Mesendoderm (in vitro differentiated cells): ENCODE data around the gene TBC1D22B. TPM values are rescaled to one million over a fixed set of nuclear protein-coding genes. Genes with fewer than 3 reads are reported as not detected.

Source experiments
- DNase-seq: peaks from one replicate; pipeline ENCODE4 v3.0.0; 2013
- H2AK5ac ChIP-seq: 2 replicates; pipeline ENCODE4 v1.6.1; 2013; ENCODE audit warnings: low read length, inconsistent platforms
- H2BK120ac ChIP-seq: 2 replicates; pipeline ENCODE4 v1.6.1; 2013; ENCODE audit warnings: low read depth, mild to moderate bottlenecking, low read length, moderate library complexity, mixed read lengths
- H2BK15ac ChIP-seq: replicated peaks from 2 replicates; pipeline ENCODE4 v1.6.1; 2013; ENCODE audit warnings: low read depth, mild to moderate bottlenecking, moderate library complexity
- H2BK5ac ChIP-seq: 2 replicates; pipeline ENCODE4 v1.6.1; 2013; ENCODE audit warnings: low read length, inconsistent platforms
- H3K18ac ChIP-seq: 2 replicates; pipeline ENCODE4 v1.6.1; 2013; ENCODE audit warnings: mild to moderate bottlenecking, low read length, mixed read lengths
- H3K23ac ChIP-seq: one replicate; pipeline ENCODE4 v1.6.1; 2013; ENCODE audit warnings: low read length
- H3K27ac ChIP-seq: 2 replicates; pipeline ENCODE4 v1.5.1; 2013; ENCODE audit warnings: low read depth, mild to moderate bottlenecking, inconsistent platforms, low read length, moderate library complexity
- H3K27me3 ChIP-seq: 2 replicates; pipeline ENCODE4 v1.6.1; 2013; ENCODE audit warnings: low read length, control low read depth, mild to moderate bottlenecking, inconsistent platforms; ENCODE audit not compliant: insufficient read depth, poor library complexity
- H3K36me3 ChIP-seq: 2 replicates; pipeline ENCODE4 v1.6.1; 2013; ENCODE audit warnings: low read length, inconsistent platforms; ENCODE audit not compliant: control insufficient read depth, insufficient read depth
- H3K4ac ChIP-seq: one replicate; pipeline ENCODE4 v1.6.1; 2013; ENCODE audit warnings: low read depth, mild to moderate bottlenecking, low read length, moderate library complexity
- H3K4me1 ChIP-seq: 2 replicates; pipeline ENCODE4 v1.6.1; 2013; ENCODE audit warnings: low read depth, low read length, inconsistent platforms; ENCODE audit not compliant: control insufficient read depth
- H3K4me2 ChIP-seq: 2 replicates; pipeline ENCODE4 v1.6.1; 2013; ENCODE audit warnings: low read length
- H3K4me3 ChIP-seq: 2 replicates; pipeline ENCODE4 v1.5.1; 2013; ENCODE audit warnings: mild to moderate bottlenecking, low read length
- H3K56ac ChIP-seq: one replicate; pipeline ENCODE4 v1.6.1; 2013; ENCODE audit warnings: low read length
- H3K79me1 ChIP-seq: 2 replicates; pipeline ENCODE4 v1.6.1; 2013; ENCODE audit warnings: low read length, inconsistent platforms
- H3K79me2 ChIP-seq: 2 replicates; pipeline ENCODE4 v1.6.1; 2013; ENCODE audit warnings: mild to moderate bottlenecking, low read length; ENCODE audit not compliant: control insufficient read depth, insufficient read depth
- H3K9ac ChIP-seq: 2 replicates; pipeline ENCODE4 v1.6.1; 2013; ENCODE audit warnings: low read length, inconsistent platforms
- H4K5ac ChIP-seq: one replicate; pipeline ENCODE4 v1.6.1; 2013; ENCODE audit warnings: low read length
- H4K8ac ChIP-seq: one replicate; pipeline ENCODE4 v1.6.1; 2013; ENCODE audit warnings: low read depth, mild to moderate bottlenecking, control low read depth, low read length, moderate library complexity
- WGBS: extraction: QIAGEN DNeasy Blood & Tissue Kit; methylation state at CpG from one replicate; pipeline ENCODE4 v1.1.7; 2013; ENCODE audit warnings: low lambda C conversion rate, missing lambda C conversion rate; ENCODE audit not compliant: insufficient coverage; ENCODE audit errors: extremely low coverage; 5-methylcytosine and 5-hydroxymethylcytosine counted together
- polyA plus RNA-seq, 2 experiments: library from polyadenylated mRNA; stranded (reverse); fragments of 200-250 nt; gene quantifications; one replicate each; pipeline ENCODE4 v1.2.3, GENCODE V29; 2013

The TBC1D22B gene, protein sequence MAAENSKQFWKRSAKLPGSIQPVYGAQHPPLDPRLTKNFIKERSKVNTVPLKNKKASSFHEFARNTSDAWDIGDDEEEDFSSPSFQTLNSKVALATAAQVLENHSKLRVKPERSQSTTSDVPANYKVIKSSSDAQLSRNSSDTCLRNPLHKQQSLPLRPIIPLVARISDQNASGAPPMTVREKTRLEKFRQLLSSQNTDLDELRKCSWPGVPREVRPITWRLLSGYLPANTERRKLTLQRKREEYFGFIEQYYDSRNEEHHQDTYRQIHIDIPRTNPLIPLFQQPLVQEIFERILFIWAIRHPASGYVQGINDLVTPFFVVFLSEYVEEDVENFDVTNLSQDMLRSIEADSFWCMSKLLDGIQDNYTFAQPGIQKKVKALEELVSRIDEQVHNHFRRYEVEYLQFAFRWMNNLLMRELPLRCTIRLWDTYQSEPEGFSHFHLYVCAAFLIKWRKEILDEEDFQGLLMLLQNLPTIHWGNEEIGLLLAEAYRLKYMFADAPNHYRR
- 10.0 TPM for polyA plus RNA-seq (2013, experiment 1 of 2)
- polyA plus RNA-seq (2013, experiment 2 of 2): 9.9 TPM

DNA sequence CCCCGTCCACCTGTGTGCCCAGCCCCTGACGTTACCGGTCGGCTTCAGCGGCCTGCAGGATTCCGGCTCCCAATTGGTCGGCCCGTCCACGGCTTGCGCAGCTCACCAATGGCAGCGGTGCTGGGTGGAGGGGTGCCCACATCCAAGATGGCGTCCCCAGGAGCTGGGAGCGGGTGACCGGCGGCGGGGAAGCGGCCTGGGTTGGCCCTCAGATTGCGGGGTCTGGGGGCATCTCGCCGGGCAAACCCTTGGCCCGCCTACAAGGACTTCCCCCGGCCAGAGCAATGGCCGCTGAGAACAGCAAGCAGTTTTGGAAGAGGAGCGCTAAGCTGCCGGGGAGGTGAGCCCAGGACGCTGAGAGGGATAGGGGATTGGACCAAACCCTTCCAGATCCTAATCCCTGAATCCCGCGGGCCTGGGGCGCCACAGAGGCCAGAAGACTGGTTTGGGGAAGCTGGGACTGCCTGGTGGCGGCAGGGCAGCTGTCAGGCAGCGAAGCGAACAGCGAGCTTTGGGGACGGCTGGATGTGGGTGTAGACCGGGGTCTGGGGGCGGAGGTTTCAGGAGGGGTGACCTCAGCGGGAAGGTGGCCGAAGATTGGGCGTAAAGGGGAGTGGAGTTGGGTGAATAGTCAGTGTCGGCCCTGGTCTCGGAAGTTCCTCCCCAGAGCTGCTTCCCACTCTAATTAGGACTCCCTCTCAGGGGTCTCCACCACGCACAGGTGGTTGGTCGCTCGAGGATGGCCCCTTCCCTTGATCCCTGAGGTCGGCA is at the start of gene TBC1D22B, which contains the start of gene TMEM217:
Gene TBC1D22B (plus strand): TSS at position 139 of the 771 bp plus-strand sequence. CDS start 146 bp downstream, at position 285.
Gene TMEM217 (minus strand): TSS at position 511 of the 771 bp plus-strand sequence. CDS start 39,114 bp downstream, outside the sequence.
- H3K23ac ChIP-seq: peak within 1 kb of the TSS; percentile 7

GRCh38 chr6:37207903-37208456 is 49.6 kb upstream of the TBC1D22B start:
- Histone ChIP-seq H4K5ac (no peak overlapping the region), H4K8ac (no peak overlapping the region), H2BK15ac (no peak overlapping the region), H3K4me1 (no peaks in the 10 kb centered on the region), H3K18ac (no peak overlapping the region), H2BK120ac (no peak overlapping the region), H3K79me2 (no peaks in the 10 kb centered on the region), H2BK5ac (no peak overlapping the region), H3K9ac (no peak overlapping the region), H3K4ac (no peak overlapping the region), H3K4me2 (no peak overlapping the region), H3K27ac (no peak overlapping the region), H3K79me1 (no peaks in the 10 kb centered on the region), H3K4me3 (no peak overlapping the region), H3K27me3 (no peaks in the 10 kb centered on the region), H3K36me3 (no peaks in the 10 kb centered on the region), H3K23ac (no peak overlapping the region), H3K56ac (no peak overlapping the region), H2AK5ac (no peak overlapping the region)
- DNase-seq: peak; percentile 93
- WGBS: no CpG with 5 or more reads among the region's 7 CpGs

More for the DNA sequence above, at the start of gene TBC1D22B, which contains the start of gene TMEM217:
- Histone ChIP-seq H3K27ac (peak within 1 kb of the TSS; percentile 46), H3K36me3 (no peaks in the 10 kb centered on the region), H4K8ac (no peak within 1 kb of the TSS), H2BK15ac (no peak within 1 kb of the TSS), H3K9ac (peak within 1 kb of the TSS; percentile 95), H3K27me3 (no peaks in the 10 kb centered on the region), H2BK120ac (no peak within 1 kb of the TSS), H2AK5ac (no peak within 1 kb of the TSS), H3K4me3 (peak within 1 kb of the TSS; percentile 98), H3K79me1 (peaks cover 7% of the 10 kb centered on the region), H3K56ac (peak within 1 kb of the TSS; percentile 91), H2BK5ac (peak within 1 kb of the TSS; percentile 73), H3K4me1 (no peaks in the 10 kb centered on the region), H3K79me2 (peaks cover 10% of the 10 kb centered on the region), H3K4ac (no peak within 1 kb of the TSS), H3K18ac (peak within 1 kb of the TSS; percentile 72), H3K4me2 (peak within 1 kb of the TSS; percentile 56), H4K5ac (no peak within 1 kb of the TSS)
- WGBS: no CpG with 5 or more reads among the region's 45 CpGs
- DNase-seq: peak; percentile 99

DNA sequence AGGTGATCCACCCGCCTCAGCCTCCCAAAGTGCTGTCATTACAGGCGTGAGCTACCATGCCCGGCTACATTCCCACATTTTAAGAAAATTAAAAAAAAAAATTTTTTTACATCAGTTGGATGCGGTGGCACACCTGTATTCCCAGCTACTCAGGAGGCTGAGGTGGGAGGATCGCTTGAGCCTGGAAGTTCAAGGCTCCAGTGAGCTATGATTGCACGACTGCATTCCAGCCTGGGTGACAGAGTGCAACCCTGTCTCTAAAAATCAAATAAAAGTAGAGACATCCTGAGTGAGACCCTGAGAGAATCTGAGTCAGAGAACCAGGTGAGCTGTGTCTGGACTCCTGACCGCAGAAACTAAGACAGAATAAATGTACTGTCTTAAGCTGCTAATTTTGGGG is 48.8 kb upstream of the TBC1D22B start:
- Histone ChIP-seq H3K36me3 (no peaks in the 10 kb centered on the region), H3K18ac (no peak overlapping the region), H3K4me3 (no peak overlapping the region), H2AK5ac (no peak overlapping the region), H3K79me1 (no peaks in the 10 kb centered on the region), H3K4ac (no peak overlapping the region), H4K8ac (no peak overlapping the region), H3K27me3 (no peaks in the 10 kb centered on the region), H3K56ac (no peak overlapping the region), H4K5ac (no peak overlapping the region), H3K23ac (no peak overlapping the region), H3K4me2 (no peak overlapping the region), H3K4me1 (no peaks in the 10 kb centered on the region), H2BK120ac (no peak overlapping the region), H3K79me2 (no peaks in the 10 kb centered on the region), H2BK15ac (no peak overlapping the region), H2BK5ac (no peak overlapping the region), H3K27ac (no peak overlapping the region), H3K9ac (no peak overlapping the region)
- no peak for DNase-seq
- no CpG with 5 or more reads among the region's 7 CpGs for WGBS

DNA sequence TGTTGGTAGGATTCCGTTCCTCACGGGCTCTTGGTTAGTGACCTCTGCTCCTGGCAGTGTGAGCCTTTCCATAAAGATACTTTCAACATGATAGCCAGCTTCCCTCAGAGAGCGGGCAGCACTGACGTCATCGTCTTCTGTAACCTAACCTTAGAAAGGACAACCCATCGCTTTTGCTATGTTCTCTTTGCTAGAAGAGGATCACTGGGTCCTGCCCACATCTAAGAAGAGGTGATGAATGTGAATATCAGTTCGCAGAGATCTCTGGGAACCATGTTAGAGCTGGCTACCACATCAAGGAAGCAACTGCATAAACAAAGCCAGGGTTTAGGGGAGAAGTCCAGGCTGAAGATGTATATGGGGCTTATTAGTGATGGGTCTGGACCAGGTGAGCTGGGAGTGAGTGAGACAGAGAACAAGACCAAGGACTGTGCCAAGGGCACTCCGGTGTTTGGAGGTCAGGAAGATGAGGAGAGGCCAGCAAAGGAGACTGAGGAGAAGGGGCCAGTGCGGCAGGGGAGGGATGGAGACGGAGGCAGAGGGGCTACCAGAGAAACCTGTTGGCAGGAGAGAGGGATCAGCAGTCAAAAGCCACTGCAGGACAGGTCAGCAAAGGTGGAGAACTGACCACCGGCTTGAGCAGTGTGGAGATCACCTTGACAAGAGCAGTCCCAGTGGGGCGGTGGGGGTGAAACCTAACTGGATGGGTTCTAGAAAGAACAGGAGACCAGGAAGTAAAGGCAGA is 47.9 kb upstream of the TBC1D22B start:
- H4K5ac ChIP-seq: no peak overlapping the region
- no peak overlapping the region for H3K56ac ChIP-seq
- no peak overlapping the region for H3K23ac ChIP-seq
- no CpG with 5 or more reads among the region's 12 CpGs for WGBS
- no peaks in the 10 kb centered on the region for H3K36me3 ChIP-seq
- no peak overlapping the region for H2AK5ac ChIP-seq
- no peaks in the 10 kb centered on the region for H3K4me1 ChIP-seq
- no peak overlapping the region for H2BK15ac ChIP-seq
- H3K27me3 ChIP-seq: no peaks in the 10 kb centered on the region
- H3K4me2 ChIP-seq: no peak overlapping the region
- H3K27ac ChIP-seq: no peak overlapping the region
- no peak overlapping the region for H4K8ac ChIP-seq
- no peak overlapping the region for H3K9ac ChIP-seq
- no peak overlapping the region for H3K4me3 ChIP-seq
- H3K79me2 ChIP-seq: no peaks in the 10 kb centered on the region
- no peak overlapping the region for H2BK120ac ChIP-seq
- no peak overlapping the region for H3K4ac ChIP-seq
- H3K18ac ChIP-seq: no peak overlapping the region
- no peaks in the 10 kb centered on the region for H3K79me1 ChIP-seq
- DNase-seq: no peak
- H2BK5ac ChIP-seq: no peak overlapping the region

DNA sequence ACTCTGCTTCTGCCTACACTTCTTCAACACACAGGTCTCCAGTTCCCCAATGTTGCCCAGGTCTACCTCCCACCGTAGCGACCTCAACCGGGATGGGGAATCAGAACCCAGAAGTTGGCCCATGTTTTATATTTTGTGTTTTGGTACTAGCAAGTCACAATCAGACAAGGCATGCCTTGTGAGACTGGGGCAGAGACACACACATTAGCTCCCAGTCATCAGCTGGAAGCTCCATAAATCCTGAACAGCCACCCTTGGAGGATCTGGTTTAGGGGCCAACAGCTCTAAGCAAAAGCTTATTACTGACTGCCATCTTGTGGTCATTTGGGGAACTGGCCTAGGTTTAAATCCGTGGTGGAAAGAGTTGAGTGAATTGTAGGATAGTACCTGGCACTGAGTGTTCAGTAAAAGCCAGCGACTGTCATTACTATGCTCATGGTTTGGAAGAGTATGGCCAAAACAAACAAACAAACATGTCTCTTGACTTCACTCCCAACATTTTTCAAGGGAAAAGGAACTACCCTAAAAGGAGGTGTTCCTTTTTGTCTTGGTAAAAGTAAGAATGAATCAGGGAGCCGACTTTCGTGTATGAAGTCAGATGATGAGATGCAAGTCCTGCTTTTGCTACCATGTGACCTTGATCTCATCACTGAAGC is 47.1 kb upstream of the TBC1D22B start:
- peak overlapping the region; percentile 17 for H4K5ac ChIP-seq
- H4K8ac ChIP-seq: no peak overlapping the region
- no peak overlapping the region for H2BK120ac ChIP-seq
- H3K27me3 ChIP-seq: no peaks in the 10 kb centered on the region
- no peak overlapping the region for H3K18ac ChIP-seq
- no peak overlapping the region for H3K56ac ChIP-seq
- H3K36me3 ChIP-seq: no peaks in the 10 kb centered on the region
- no peaks in the 10 kb centered on the region for H3K79me1 ChIP-seq
- no peak overlapping the region for H3K27ac ChIP-seq
- no peak overlapping the region for H3K23ac ChIP-seq
- H3K4me2 ChIP-seq: no peak overlapping the region
- no peak overlapping the region for H3K4ac ChIP-seq
- H3K4me3 ChIP-seq: no peak overlapping the region
- H2BK15ac ChIP-seq: no peak overlapping the region
- no peak overlapping the region for H3K9ac ChIP-seq
- DNase-seq: peak; percentile 87
- no peak overlapping the region for H2AK5ac ChIP-seq
- no peaks in the 10 kb centered on the region for H3K4me1 ChIP-seq
- H2BK5ac ChIP-seq: no peak overlapping the region
- whole genome bisulfite sequencing: no CpG with 5 or more reads among the region's 7 CpGs
- H3K79me2 ChIP-seq: no peaks in the 10 kb centered on the region
